Spleen (tissue), 11 donors: ENCODE measurements around the gene ESYT3. TPM values are rescaled to one million over a fixed set of nuclear protein-coding genes. Genes with fewer than 3 reads are reported as not detected.

ENCODE experiments used
- DNase-seq: peaks from one replicate; pipeline ENCODE4 v3.0.0-alpha.2; 2020
- H3K27ac ChIP-seq, 8 donors: fragments of 200-600 bp; sonication (generic) in 7 of 8; 1 replicate in 4 of 8; 2 replicates in 4 of 8; pipeline versions ENCODE4 v1.5.0 to v1.8.0; 2016 to 2021; ENCODE audit warnings: inconsistent platforms in 4 of 8, mild to moderate bottlenecking in 4 of 8, moderate library complexity in 1 of 8
- H3K27me3 ChIP-seq, 7 donors: fragments of 200-600 bp; sonication (generic) in 6 of 7; replicated peaks in 1 of 7; 1 replicate in 4 of 7; 2 replicates in 3 of 7; pipeline versions ENCODE4 v1.5.0 to v1.8.0; 2016 to 2021; ENCODE audit warnings: inconsistent platforms in 3 of 7, mild to moderate bottlenecking in 1 of 7
- H3K36me3 ChIP-seq, 6 donors: fragments of 200-600 bp; sonication (generic) in 5 of 6; 1 replicate in 4 of 6; 2 replicates in 2 of 6; pipeline versions ENCODE4 v1.5.0 to v1.8.0; 2016 to 2021; ENCODE audit warnings: inconsistent platforms in 2 of 6
- H3K4me1 ChIP-seq, 6 donors: fragments of 200-600 bp; sonication (generic) in 5 of 6; 1 replicate in 3 of 6; 2 replicates in 3 of 6; pipeline versions ENCODE4 v1.5.0 to v1.8.0; 2016 to 2021; ENCODE audit warnings: inconsistent platforms in 3 of 6
- H3K4me3 ChIP-seq, 8 donors: fragments of 200-600 bp; sonication (generic) in 7 of 8; 1 replicate in 4 of 8; 2 replicates in 4 of 8; pipeline versions ENCODE4 v1.5.0 to v1.8.0; 2016 to 2021; ENCODE audit warnings: inconsistent platforms in 4 of 8, mild to moderate bottlenecking in 4 of 8, moderate library complexity in 2 of 8
- H3K9me3 ChIP-seq, 8 donors: fragments of 200-600 bp; sonication (generic) in 7 of 8; 1 replicate in 4 of 8; 2 replicates in 4 of 8; pipeline versions ENCODE4 v1.5.0 to v1.8.0; 2016 to 2021; ENCODE audit warnings: inconsistent platforms in 4 of 8
- CTCF ChIP-seq, 11 experiments: fragments of 200-600 bp in 7 of 11; fragments of 450-650 bp in 4 of 11; sonication (generic) in 4 of 11; IDR thresholded peaks in 8 of 11; conservative IDR thresholded peaks in 3 of 11; 1 replicate in 7 of 11; 2 replicates in 4 of 11; pipeline versions ENCODE4 v1.4.0 to v1.8.0; 2016 to 2021; ENCODE audit warnings: antibody characterized with exemption in 11 of 11, inconsistent platforms in 4 of 11, mild to moderate bottlenecking in 1 of 11
- POLR2A ChIP-seq, 3 donors: fragments of 450-650 bp; IDR thresholded peaks; one replicate each; pipeline ENCODE4 v1.5.1; 2017; ENCODE audit warnings: antibody characterized with exemption in 3 of 3, mild to moderate bottlenecking in 1 of 3
- POLR2AphosphoS5 ChIP-seq, 3 donors: sonication (generic); formaldehyde crosslinking; IDR thresholded peaks; one replicate each; pipeline ENCODE4 v1.5.1; 2017; ENCODE audit warnings: antibody characterized with exemption in 3 of 3
- WGBS, 5 donors: extraction: QIAGEN DNeasy Blood & Tissue Kit in 3 of 5; methylation state at CpG; one replicate each; pipeline versions ENCODE4 v1.1.5 to v1.1.7; 2013 to 2018; 5-methylcytosine and 5-hydroxymethylcytosine counted together
- intact Hi-C: fragments of 100-400 bp; cut with DNase I; formaldehyde crosslinking; loops from one replicate; pipeline ENCODE4 v1.15.0; 2023; ENCODE audit warnings: low total_unique reads
- polyA plus RNA-seq, 3 donors: library from polyadenylated mRNA; stranded (reverse); fragments of 200-250 nt; gene quantifications; one replicate each; pipeline ENCODE4 v1.2.1, GENCODE V29; 2013
- total RNA-seq, 7 donors: library from RNA; depleted of rRNA in 3 of 7; stranded (reverse); fragments of >200 nt in 3 of 7; fragmentation: NEBNext Ultra II Directional in 4 of 7; extraction: Animal tissue kit (Norgen Biotek cat#: 25700) in 4 of 7; gene quantifications; one replicate each; pipeline versions ENCODE4 v1.1.0 to v1.2.1, GENCODE V29; 2016 to 2021
- donor health status: healthy with polysubstance abuse.
- donor health status: DM: no; HTN: no; CAD: no; lungs with moderate emphysema.
- donor health status: DM: no; HTN: no; CAD: no.
- donor health status: Bipolar disorder and iron deficiency.
- donor health status: healthy.
- donor health status: DM: no; HTN: no; CAD: no.
- donor health status: DM: yes; HTN: yes; CAD: no.

The ESYT3 gene
- total and polyA plus RNA-seq, 10 donors = 0.02 TPM; not detected in 9

DNA sequence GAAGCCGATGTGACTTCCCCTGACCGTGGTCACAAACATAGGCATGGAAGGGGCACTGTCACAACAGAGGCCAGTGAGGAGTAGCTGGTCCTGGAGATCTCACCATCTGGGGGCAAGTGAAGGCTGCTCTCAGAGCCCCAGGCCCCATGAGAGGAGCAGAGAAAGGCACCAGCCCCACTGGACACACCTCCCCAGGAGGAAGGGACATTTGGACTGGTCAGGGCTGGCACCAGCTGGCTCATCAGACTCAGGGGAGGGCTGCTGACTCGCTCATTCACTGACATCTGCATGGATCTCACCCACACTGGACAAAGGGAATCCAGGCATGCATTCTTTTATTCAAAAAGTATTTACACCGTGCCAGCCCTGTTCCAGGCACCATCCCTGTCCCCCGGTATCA, 26.8 kb downstream of the ESYT3 start:
- intact Hi-C loops = no loop called here
- Histone ChIP-seq H3K27ac (no peak overlapping the region), H3K36me3 (no peaks in the 10 kb centered on the region), H3K27me3 (peaks cover 0 to 34% (median 0%) of the 10 kb centered on the region in 7 donors), H3K4me1 (no peaks in the 10 kb centered on the region), H3K4me3 (no peak overlapping the region), H3K9me3 (no peaks in the 10 kb centered on the region)
- TF ChIP-seq POLR2AphosphoS5 (IDR thresholded peaks at IDR 0.05) = no peak
- TF ChIP-seq CTCF (IDR thresholded peaks at IDR 0.05 in 8 of 11, conservative IDR thresholded peaks at IDR 0.05 in 3 of 11) = no peak
- no peak for TF ChIP-seq POLR2A (IDR thresholded peaks at IDR 0.05)
- 70 to 91% (median 71%) methylated on average over 5 of the region's 5 CpGs for WGBS, 5 donors
- no peak for DNase-seq

GRCh38 chr3:138461896-138462295, 27.5 kb downstream of the ESYT3 start:
- H3K27me3 ChIP-seq = peaks cover 0 to 31% (median 0%) of the 10 kb centered on the region in 7 donors
- TF ChIP-seq POLR2A (IDR thresholded peaks at IDR 0.05) = no peak
- no peak for TF ChIP-seq CTCF (IDR thresholded peaks at IDR 0.05 in 8 of 11, conservative IDR thresholded peaks at IDR 0.05 in 3 of 11)
- TF ChIP-seq POLR2AphosphoS5 (IDR thresholded peaks at IDR 0.05) = no peak
- H3K4me3 ChIP-seq = no peak overlapping the region
- H3K4me1 ChIP-seq = no peaks in the 10 kb centered on the region
- WGBS, 5 donors = 64 to 86% (median 77%) methylated on average over 3 to 4 of the region's 4 CpGs
- H3K36me3 ChIP-seq = no peaks in the 10 kb centered on the region
- no peak overlapping the region for H3K27ac ChIP-seq
- DNase-seq = no peak
- no peaks in the 10 kb centered on the region for H3K9me3 ChIP-seq
- intact Hi-C loops = no loop called here

DNA sequence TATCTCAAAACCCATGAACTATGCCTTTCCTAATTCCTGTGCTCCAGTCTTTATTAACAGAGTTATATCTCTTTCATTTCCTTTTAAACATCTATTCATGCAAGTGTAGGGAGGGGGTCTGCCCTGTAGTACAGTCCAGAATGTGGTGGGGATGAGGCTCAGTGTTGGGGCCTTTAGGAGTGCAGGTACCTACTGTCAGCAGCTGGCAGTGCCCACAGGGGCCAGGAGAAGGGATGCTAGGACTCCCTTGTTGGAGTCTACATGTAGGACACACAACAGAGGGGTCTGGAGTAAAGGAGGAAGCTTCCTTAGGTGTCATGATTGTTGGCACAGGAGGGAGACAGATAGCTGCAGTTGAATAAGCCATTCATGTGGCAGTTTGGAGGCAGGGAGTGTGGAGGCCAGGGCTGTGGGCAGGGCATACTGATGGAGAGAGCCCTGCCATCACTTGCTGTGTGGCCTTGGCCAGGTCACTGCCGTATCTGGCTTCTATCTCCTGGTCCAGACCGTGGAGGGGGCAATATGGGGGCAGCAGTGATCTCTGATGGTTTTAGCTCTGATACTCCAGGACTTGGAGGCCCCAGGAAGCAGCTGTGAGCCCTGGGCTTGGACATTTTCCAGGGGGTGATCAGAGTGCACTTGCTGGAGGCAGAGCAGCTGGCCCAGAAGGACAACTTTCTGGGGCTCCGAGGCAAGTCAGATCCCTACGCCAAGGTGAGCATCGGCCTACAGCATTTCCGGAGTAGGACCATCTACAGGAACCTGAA, 29.5 kb downstream of the ESYT3 start:
- no peaks in the 10 kb centered on the region for H3K36me3 ChIP-seq
- 59 to 80% (median 70%) methylated on average over 6 of the region's 6 CpGs for WGBS, 5 donors
- TF ChIP-seq POLR2A (IDR thresholded peaks at IDR 0.05) = no peak
- no peak for TF ChIP-seq CTCF (IDR thresholded peaks at IDR 0.05 in 8 of 11, conservative IDR thresholded peaks at IDR 0.05 in 3 of 11)
- TF ChIP-seq POLR2AphosphoS5 (IDR thresholded peaks at IDR 0.05) = no peak
- DNase-seq = no peak
- H3K27ac ChIP-seq = no peak overlapping the region
- no peaks in the 10 kb centered on the region for H3K9me3 ChIP-seq
- H3K27me3 ChIP-seq = peaks cover 0 to 32% (median 0%) of the 10 kb centered on the region in 7 donors
- no peaks in the 10 kb centered on the region for H3K4me1 ChIP-seq
- H3K4me3 ChIP-seq = no peak overlapping the region
- intact Hi-C loops = no loop called here

- Histone ChIP-seq H3K9me3 (no peaks in the 10 kb centered on the region), H3K27ac (no peak overlapping the region), H3K4me1 (no peaks in the 10 kb centered on the region), H3K4me3 (no peak overlapping the region), H3K36me3 (no peaks in the 10 kb centered on the region), H3K27me3 (peaks cover 0 to 37% (median 0%) of the 10 kb centered on the region in 7 donors)
- TF ChIP-seq CTCF (IDR thresholded peaks at IDR 0.05 in 8 of 11, conservative IDR thresholded peaks at IDR 0.05 in 3 of 11) (no peak), POLR2A (IDR thresholded peaks at IDR 0.05) (no peak), POLR2AphosphoS5 (IDR thresholded peaks at IDR 0.05) (no peak)
- WGBS, 5 donors = 47 to 98% (median 86%) methylated on average over 2 of the region's 2 CpGs
- intact Hi-C loops = no loop called here
- no peak for DNase-seq
Observed at GRCh38 chr3:138464491-138464860, 30.1 kb downstream of the ESYT3 start.
